HG03045 (cell line): ENCODE measurements around the gene NCAPG2.

Experiments
- ATAC-seq: cut with Tn5 transposase; IDR thresholded peaks from one replicate; pipeline ENCODE4 v1.9.1; 2021; ENCODE audit warnings: mild to moderate bottlenecking, moderate library complexity; ENCODE audit not compliant: unreplicated experiment

NCAPG2 gene

DNA sequence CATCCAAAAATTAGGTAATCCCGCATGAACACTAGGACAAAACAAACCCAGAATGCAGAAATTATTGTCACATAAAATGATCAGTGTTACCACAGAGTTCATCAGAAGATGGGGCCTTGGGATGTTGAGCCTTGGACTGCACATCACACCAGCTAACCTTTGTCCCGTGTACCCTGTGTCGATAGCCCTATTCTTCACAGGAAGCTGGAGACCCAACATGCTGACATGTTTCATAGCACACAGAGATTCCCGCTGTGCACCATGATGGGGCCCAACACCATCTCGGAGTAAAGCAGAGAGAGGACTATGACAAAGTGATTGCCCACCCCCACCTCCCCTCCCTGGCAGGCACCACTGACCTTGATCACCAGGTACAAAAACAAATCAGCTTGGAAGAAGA, 121.5 kb downstream of the NCAPG2 start:
- ATAC-seq, result no peak

DNA sequence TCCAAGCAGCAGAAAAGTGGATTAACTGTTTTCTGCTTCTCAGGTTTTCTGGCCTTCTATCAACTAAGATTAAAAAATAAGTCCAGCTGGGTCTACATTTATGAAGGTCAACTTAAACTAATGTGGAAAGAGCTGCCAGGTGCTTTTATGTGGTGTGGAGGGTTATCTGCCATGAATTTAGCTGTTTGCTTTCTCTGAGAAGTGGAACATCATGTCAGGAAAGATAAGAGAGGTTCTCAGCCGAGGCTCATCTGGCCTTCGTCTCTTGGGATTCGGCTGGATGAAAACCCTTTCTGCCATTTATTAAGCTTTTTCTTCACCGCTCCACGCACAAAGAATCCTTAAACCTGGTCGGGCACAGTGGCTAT, 122.5 kb downstream of the NCAPG2 start:
- no peak for ATAC-seq

DNA sequence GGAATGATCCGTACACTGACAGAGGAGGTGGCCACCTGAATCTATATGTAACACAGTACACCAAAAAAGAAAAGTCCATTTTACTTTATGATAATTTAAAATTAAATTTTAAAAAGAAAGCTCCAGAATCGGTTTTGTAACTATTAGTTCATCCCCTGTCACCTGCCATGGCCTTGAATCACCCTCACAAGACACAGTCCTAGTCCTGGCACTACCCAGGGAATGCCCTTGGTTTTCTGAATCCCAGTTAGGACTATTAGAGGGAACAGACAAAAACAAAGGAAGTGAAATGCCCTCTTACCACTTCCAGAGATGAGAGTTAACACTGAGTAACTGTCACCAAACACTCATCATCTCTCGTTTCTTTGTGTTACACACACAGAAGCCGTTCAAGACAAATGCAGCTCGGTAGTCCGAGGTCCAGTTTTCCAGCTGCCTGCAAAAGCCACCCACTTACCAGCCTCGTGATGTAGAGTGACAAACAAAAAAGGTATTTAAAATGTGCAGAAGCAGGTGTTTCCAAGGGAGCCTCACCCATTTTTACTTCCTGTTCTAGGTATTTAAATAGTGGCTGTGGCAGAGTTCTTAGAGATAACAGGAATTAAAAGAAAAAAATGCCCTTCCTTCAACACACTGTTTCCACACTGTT, 123.0 kb downstream of the NCAPG2 start:
- no peak for ATAC-seq
